Vagina (tissue), 2 donors: ENCODE data around the gene RYR2. TPM values are rescaled to one million over a fixed set of nuclear protein-coding genes. Genes with fewer than 3 reads are reported as not detected.

Experiments used
- DNase-seq, 2 donors: peaks; one replicate each; pipeline ENCODE4 v3.0.0-alpha.2; 2017; ENCODE audit errors: extremely low spot score in 2 of 2
- H3K27ac ChIP-seq: fragments of 200-600 bp; sonication (generic); one replicate; pipeline ENCODE4 v1.5.1; 2019
- H3K27me3 ChIP-seq: fragments of 200-600 bp; sonication (generic); one replicate; pipeline ENCODE4 v1.5.1; 2019
- H3K36me3 ChIP-seq, 2 donors: fragments of 200-600 bp; sonication (generic); one replicate each; pipeline ENCODE4 v1.5.1; 2017 to 2019
- H3K4me1 ChIP-seq: fragments of 200-600 bp; sonication (generic); one replicate; pipeline ENCODE4 v1.5.1; 2019
- H3K4me3 ChIP-seq, 2 donors: fragments of 200-600 bp; sonication (generic); 1 replicate in 1 of 2; 2 replicates in 1 of 2; pipeline ENCODE4 v1.5.1; 2016 to 2019
- H3K9me3 ChIP-seq: fragments of 200-600 bp; sonication (generic); one replicate; pipeline ENCODE4 v1.5.1; 2019
- CTCF ChIP-seq, 3 experiments: fragments of 450-650 bp in 2 of 3; fragments of 200-600 bp in 1 of 3; sonication (generic) in 1 of 3; IDR thresholded peaks; one replicate each; pipeline ENCODE4 v1.5.1; 2017 to 2019; ENCODE audit warnings: antibody characterized with exemption in 3 of 3, mild to moderate bottlenecking in 2 of 3, moderate library complexity in 2 of 3
- POLR2A ChIP-seq, 2 donors: fragments of 450-650 bp; IDR thresholded peaks; one replicate each; pipeline ENCODE4 v1.6.1; 2017; ENCODE audit warnings: antibody characterized with exemption in 2 of 2, mild to moderate bottlenecking in 2 of 2, moderate library complexity in 2 of 2
- POLR2AphosphoS5 ChIP-seq, 2 donors: sonication (generic); formaldehyde crosslinking; IDR thresholded peaks; one replicate each; pipeline ENCODE4 v1.9.0; 2017; ENCODE audit warnings: antibody characterized with exemption in 2 of 2, mild to moderate bottlenecking in 2 of 2, low read depth in 1 of 2; ENCODE audit not compliant: insufficient read depth in 1 of 2
- intact Hi-C: fragments of 100-400 bp; cut with DNase I; formaldehyde crosslinking; loops from one replicate; pipeline ENCODE4 v1.15.1; 2023
- total RNA-seq: library from RNA; depleted of rRNA; stranded (reverse); fragments of >200 nt; gene quantifications from one replicate; pipeline ENCODE4 v1.2.3, GENCODE V29; 2016

Gene RYR2
- total RNA-seq, 1 donor from 2014 or later: 1.5 TPM

GRCh38 chr1:237478842-237479241, 436.9 kb downstream of the RYR2 start:
- DNase-seq: no peak
- Histone ChIP-seq H3K27ac (no peak overlapping the region), H3K9me3 (no peaks in the 10 kb centered on the region), H3K27me3 (no peaks in the 10 kb centered on the region), H3K4me3 (no peak overlapping the region), H3K4me1 (no peaks in the 10 kb centered on the region), H3K36me3 (no peaks in the 10 kb centered on the region)
- intact Hi-C loops: no loop called here
- TF ChIP-seq POLR2AphosphoS5 (IDR thresholded peaks at IDR 0.05; ENCODE audit: insufficient read depth in 1 of 2, low read depth in 1 of 2) (no peak), CTCF (IDR thresholded peaks at IDR 0.05) (no peak), POLR2A (IDR thresholded peaks at IDR 0.05) (no peak)

GRCh38 chr1:237482777-237483176, 440.8 kb downstream of the RYR2 start:
- H3K4me1 ChIP-seq: no peaks in the 10 kb centered on the region
- intact Hi-C loops: no loop called here
- DNase-seq: no peak
- no peaks in the 10 kb centered on the region for H3K9me3 ChIP-seq
- no peak for TF ChIP-seq CTCF (IDR thresholded peaks at IDR 0.05)
- no peak for TF ChIP-seq POLR2AphosphoS5 (IDR thresholded peaks at IDR 0.05; ENCODE audit: insufficient read depth in 1 of 2, low read depth in 1 of 2)
- no peak for TF ChIP-seq POLR2A (IDR thresholded peaks at IDR 0.05)
- H3K27me3 ChIP-seq: no peaks in the 10 kb centered on the region
- H3K36me3 ChIP-seq: no peaks in the 10 kb centered on the region
- H3K27ac ChIP-seq: no peak overlapping the region
- no peak overlapping the region for H3K4me3 ChIP-seq

GRCh38 chr1:237492359-237492758, 450.4 kb downstream of the RYR2 start:
- no peaks in the 10 kb centered on the region for H3K9me3 ChIP-seq
- no peaks in the 10 kb centered on the region for H3K4me1 ChIP-seq
- H3K27me3 ChIP-seq: no peaks in the 10 kb centered on the region
- intact Hi-C loops: no loop called here
- no peak overlapping the region for H3K4me3 ChIP-seq
- no peak for TF ChIP-seq CTCF (IDR thresholded peaks at IDR 0.05)
- TF ChIP-seq POLR2AphosphoS5 (IDR thresholded peaks at IDR 0.05; ENCODE audit: insufficient read depth in 1 of 2, low read depth in 1 of 2): no peak
- no peak for TF ChIP-seq POLR2A (IDR thresholded peaks at IDR 0.05)
- no peaks in the 10 kb centered on the region for H3K36me3 ChIP-seq
- no peak overlapping the region for H3K27ac ChIP-seq
- DNase-seq: no peak

GRCh38 chr1:237500566-237500965, 458.6 kb downstream of the RYR2 start:
- no peak overlapping the region for H3K4me3 ChIP-seq
- DNase-seq: no peak
- intact Hi-C loops: no loop called here
- no peak for TF ChIP-seq POLR2AphosphoS5 (IDR thresholded peaks at IDR 0.05; ENCODE audit: insufficient read depth in 1 of 2, low read depth in 1 of 2)
- TF ChIP-seq POLR2A (IDR thresholded peaks at IDR 0.05): no peak
- no peak for TF ChIP-seq CTCF (IDR thresholded peaks at IDR 0.05)
- peaks cover 0 to 3% of the 10 kb centered on the region in 2 donors for H3K36me3 ChIP-seq
- H3K27me3 ChIP-seq: no peaks in the 10 kb centered on the region
- no peak overlapping the region for H3K27ac ChIP-seq
- no peaks in the 10 kb centered on the region for H3K9me3 ChIP-seq
- no peaks in the 10 kb centered on the region for H3K4me1 ChIP-seq

GRCh38 chr1:237503292-237503691, 461.3 kb downstream of the RYR2 start:
- TF ChIP-seq POLR2AphosphoS5 (IDR thresholded peaks at IDR 0.05; ENCODE audit: insufficient read depth in 1 of 2, low read depth in 1 of 2) (no peak), CTCF (IDR thresholded peaks at IDR 0.05) (no peak), POLR2A (IDR thresholded peaks at IDR 0.05) (no peak)

More at GRCh38 chr1:237503292-237503691, 461.3 kb downstream of the RYR2 start:
- intact Hi-C loops: no loop called here
- Histone ChIP-seq H3K4me3 (no peak overlapping the region), H3K4me1 (no peaks in the 10 kb centered on the region), H3K27ac (no peak overlapping the region), H3K36me3 (peaks cover 0 to 1% of the 10 kb centered on the region in 2 donors), H3K9me3 (no peaks in the 10 kb centered on the region), H3K27me3 (no peaks in the 10 kb centered on the region)
- DNase-seq: no peak
